GM19351 (cell line): ENCODE results near the gene CACYBP.
A peak's percentile ranks its signal among the peaks of the same experiment; 100 is the strongest.
"Not testable (repeated sequence)": the region's sequence is repeated elsewhere in the genome, so short reads cannot be mapped to it uniquely, and the experiment has no call there.

Experiments
- ATAC-seq: cut with Tn5 transposase; IDR thresholded peaks from one replicate; pipeline ENCODE4 v1.9.1; 2021; ENCODE audit warnings: mild to moderate bottlenecking, moderate library complexity; ENCODE audit not compliant: unreplicated experiment

CACYBP gene

GRCh38 chr1:175005085-175005783 is 5.5 kb downstream of the CACYBP start:
- ATAC-seq: no peak

- ATAC-seq: no peak
Observed at GRCh38 chr1:175009532-175009931, 9.8 kb downstream of the CACYBP start.

- ATAC-seq: no peak
Observed at GRCh38 chr1:175013445-175013844, 13.7 kb downstream of the CACYBP start.

- ATAC-seq: no peak
Observed at GRCh38 chr1:175015243-175015642, 15.5 kb downstream of the CACYBP start.

- no peak for ATAC-seq
Observed at GRCh38 chr1:175019524-175019923, 19.8 kb downstream of the CACYBP start.

GRCh38 chr1:175023043-175023921 is 23.5 kb downstream of the CACYBP start, which contains the start of gene MRPS14:
MRPS14 (minus strand) TSS chr1:175023425; CDS start chr1:175023408, 17 bp downstream.
- ATAC-seq: peak; percentile 85

- not testable (repeated sequence) for ATAC-seq
Observed at GRCh38 chr1:175023922-175024242, 24.1 kb downstream of the CACYBP start.

GRCh38 chr1:175024773-175025172 is 25.0 kb downstream of the CACYBP start:
- no peak for ATAC-seq

- no peak for ATAC-seq
Observed at GRCh38 chr1:175033953-175034352, 34.2 kb downstream of the CACYBP start.

GRCh38 chr1:175034775-175035174 is 35.0 kb downstream of the CACYBP start:
- ATAC-seq: no peak

GRCh38 chr1:175035865-175036264 is 36.1 kb downstream of the CACYBP start:
- no peak for ATAC-seq

GRCh38 chr1:175036476-175036875 is 36.7 kb downstream of the CACYBP start:
- no peak for ATAC-seq

- no peak for ATAC-seq
Observed at GRCh38 chr1:175037416-175037815, 37.7 kb downstream of the CACYBP start.

- no peak for ATAC-seq
Observed at GRCh38 chr1:175040324-175040879, 40.7 kb downstream of the CACYBP start.

GRCh38 chr1:175042650-175043049 is 42.9 kb downstream of the CACYBP start:
- no peak for ATAC-seq

- no peak for ATAC-seq
Observed at GRCh38 chr1:175043824-175044223, 44.1 kb downstream of the CACYBP start.

GRCh38 chr1:175044591-175044990 is 44.8 kb downstream of the CACYBP start:
- ATAC-seq: not testable (repeated sequence)

- ATAC-seq: no peak
Observed at GRCh38 chr1:175045097-175045496, 45.4 kb downstream of the CACYBP start.

GRCh38 chr1:175045519-175045918 is 45.8 kb downstream of the CACYBP start:
- ATAC-seq: no peak

- ATAC-seq: no peak
Observed at GRCh38 chr1:175050992-175051391, 51.2 kb downstream of the CACYBP start.

GRCh38 chr1:175054736-175055135 is 55.0 kb downstream of the CACYBP start:
- no peak for ATAC-seq
